Keratinocyte (primary cell): Measurements from ENCODE around the gene GXYLT1.

Experiments used
- CTCF ChIP-seq, 3 experiments: IDR thresholded peaks in 1 of 3; conservative IDR thresholded peaks in 1 of 3; optimal IDR thresholded peaks in 1 of 3; 2 replicates in 2 of 3; 3 replicates in 1 of 3; pipeline versions ENCODE3 to v1.5.1; 2011; ENCODE audit warnings: low read length in 3 of 3, mild to moderate bottlenecking in 3 of 3, moderate library complexity in 2 of 3, control low read depth in 1 of 3, inconsistent platforms in 1 of 3; ENCODE audit not compliant: insufficient read depth in 2 of 3; ENCODE audit errors: extremely low read depth in 1 of 3
- EZH2 ChIP-seq: IDR thresholded peaks from one replicate; pipeline ENCODE4 v1.6.1; 2012; ENCODE audit warnings: inconsistent platforms, mild to moderate bottlenecking, low read length, moderate library complexity

GRCh38 chr12:42059127-42059526, 85.5 kb downstream of the GXYLT1 start:
- TF ChIP-seq CTCF (optimal IDR thresholded peaks at IDR 0.05 in 1 of 3, IDR thresholded peaks at IDR 0.05 in 1 of 3, conservative IDR thresholded peaks at IDR 0.05 in 1 of 3; ENCODE audit: extremely low read depth in 1 of 3, insufficient read depth in 2 of 3, low read length in 3 of 3) (no peak), EZH2 (no peak)
